Left ventricle myocardium superior (tissue), 1 donor: ENCODE measurements around the gene EGFR. TPM values are rescaled to one million over a fixed set of nuclear protein-coding genes. Genes with fewer than 3 reads are reported as not detected.
"Not testable (repeated sequence)": the region's sequence is repeated elsewhere in the genome, so short reads cannot be mapped to it uniquely, and the experiment has no call there.

Experiments
- ATAC-seq: fragments of 200-7000 bp; cut with Tn5 transposase; one replicate; pipeline ENCODE4 v1.9.1; 2020; ENCODE audit warnings: mild to moderate bottlenecking, moderate library complexity
- DNase-seq: peaks from one replicate; pipeline ENCODE4 v3.0.0-alpha.2; 2020
- intact Hi-C: fragments of 100-400 bp; cut with micrococcal nuclease; formaldehyde crosslinking; loops from one replicate; pipeline ENCODE4 v1.11.0; 2022
- total RNA-seq: library from RNA; stranded (reverse); fragmentation: NEBNext Ultra II Directional; extraction: Animal tissue kit (Norgen Biotek cat#: 25700); gene quantifications from one replicate; pipeline ENCODE4 v1.2.1, GENCODE V29; 2021
- donor health status: DM: no; HTN: yes; CAD: no; lungs with severe emphysema.

EGFR gene
- total RNA-seq, 1 donor from 2014 or later: 11.2 TPM

GRCh38 chr7:55032069-55032699 lies 13.4 kb downstream of the EGFR start:
- ATAC-seq (no peak), DNase-seq (no peak)
- intact Hi-C loops: no loop called here

- intact Hi-C loops: no loop called here
- DNase-seq (no peak), ATAC-seq (no peak)
These were observed 14.5 kb downstream of the EGFR start for GRCh38 chr7:55033236-55033846.

DNA sequence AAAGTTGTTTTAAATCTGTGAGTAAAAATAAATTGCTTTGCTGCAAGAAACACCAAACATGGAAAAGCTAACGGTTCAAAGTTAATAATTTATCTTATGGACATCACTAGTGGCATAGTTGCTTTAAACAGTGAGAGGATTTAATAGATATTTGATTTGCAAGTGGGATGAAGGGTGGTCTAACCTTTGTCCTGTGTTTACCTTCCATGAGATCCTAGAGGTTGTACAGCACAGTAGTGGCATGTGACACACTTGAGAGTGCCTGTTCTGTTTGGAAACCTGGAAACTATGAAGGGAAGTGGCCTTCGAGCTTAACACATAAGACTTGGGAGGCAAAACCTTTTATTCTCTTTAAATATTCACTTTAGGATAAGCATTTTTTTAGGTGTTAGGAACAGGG lies 16.0 kb downstream of the EGFR start:
- ATAC-seq (no peak), DNase-seq (no peak)
- intact Hi-C loops: no loop called here

GRCh38 chr7:55035410-55035809 lies 16.6 kb downstream of the EGFR start:
- intact Hi-C loops, DNase-seq, ATAC-seq: not testable (repeated sequence)

GRCh38 chr7:55036950-55037736 lies 18.3 kb downstream of the EGFR start:
- no peak for ATAC-seq
- intact Hi-C loops: no loop called here
- no peak for DNase-seq

DNA sequence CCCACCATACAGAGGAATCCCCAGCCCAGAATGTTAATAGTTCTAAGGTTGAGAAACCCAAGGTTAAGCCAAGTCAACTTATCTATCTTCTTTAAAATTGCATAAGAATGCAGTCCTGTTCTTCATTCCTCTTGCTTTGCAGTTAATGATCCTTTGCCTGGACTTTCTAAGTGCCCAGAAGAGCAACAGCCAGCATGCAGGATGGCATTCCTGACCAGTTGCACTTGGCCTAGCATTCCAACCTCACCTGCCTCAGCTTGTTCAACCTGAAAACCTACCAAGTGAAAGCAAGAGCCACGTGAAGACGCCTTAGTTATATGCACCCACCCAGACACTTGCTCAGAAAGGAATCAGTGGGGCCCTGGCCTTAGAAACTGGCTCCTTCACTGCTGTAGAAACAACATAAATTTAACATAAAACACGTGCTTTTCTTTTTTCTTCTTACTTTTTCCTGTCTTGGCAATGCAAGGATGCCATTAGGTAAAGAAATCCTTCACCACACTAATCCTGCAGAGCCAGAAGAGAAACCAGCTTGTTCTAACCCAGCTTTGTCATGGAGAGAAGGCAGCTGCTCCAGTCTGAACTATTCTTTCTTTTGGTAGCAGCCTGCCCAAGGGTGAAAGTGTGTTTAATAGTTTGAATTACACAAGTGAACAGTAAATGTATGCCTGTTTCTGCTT lies 25.0 kb downstream of the EGFR start:
- no peak for DNase-seq
- intact Hi-C loops: no loop called here
- ATAC-seq: no peak

DNA sequence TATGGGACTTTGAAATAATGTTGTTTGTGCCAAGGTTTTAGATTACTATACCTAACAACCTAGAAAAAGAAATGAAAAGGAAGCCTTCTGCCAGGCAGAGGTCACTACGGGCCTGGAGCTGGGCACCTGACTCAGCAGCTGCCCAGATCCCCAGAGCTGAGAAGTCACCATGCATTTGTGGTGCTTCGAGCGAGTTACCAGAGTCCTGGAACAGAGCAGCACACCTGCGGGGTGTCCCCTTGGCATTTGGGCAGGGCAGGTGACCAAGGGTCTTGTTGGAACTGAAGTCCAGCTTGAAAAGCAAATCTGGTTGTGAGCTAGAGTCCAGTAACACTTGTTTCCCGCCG lies 25.5 kb downstream of the EGFR start:
- no peak for DNase-seq
- intact Hi-C loops: no loop called here
- ATAC-seq: no peak

DNA sequence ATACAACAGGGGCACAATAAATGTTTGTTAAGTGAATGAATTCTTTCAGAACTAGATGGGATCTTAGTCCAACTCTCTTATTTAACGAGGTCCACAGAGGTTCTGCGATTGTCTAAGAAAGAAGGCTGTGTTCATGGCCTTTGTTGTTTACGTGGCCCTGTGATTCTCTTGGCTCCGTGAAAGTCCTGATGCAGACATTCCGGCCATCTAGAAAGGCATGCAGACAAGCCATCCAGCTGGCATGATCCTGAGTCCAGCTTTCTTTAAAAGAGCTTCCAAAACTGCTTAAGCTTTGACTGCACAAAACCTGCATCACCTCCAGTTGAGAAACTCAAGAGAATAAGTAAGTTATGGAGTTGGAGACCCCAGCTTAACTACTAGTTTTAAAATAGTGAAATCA lies 26.0 kb downstream of the EGFR start:
- no peak for DNase-seq
- peak; percentile 40 for ATAC-seq
- intact Hi-C loops: no loop called here

GRCh38 chr7:55046582-55047342 lies 27.9 kb downstream of the EGFR start:
- DNase-seq (no peak), ATAC-seq (no peak)
- intact Hi-C loops: no loop called here

GRCh38 chr7:55048221-55048859 lies 29.5 kb downstream of the EGFR start:
- DNase-seq (no peak), ATAC-seq (peak; percentile 80)
- intact Hi-C loops: no loop called here

GRCh38 chr7:55050281-55050680 lies 31.5 kb downstream of the EGFR start:
- DNase-seq (no peak), ATAC-seq (no peak)
- intact Hi-C loops: no loop called here

DNA sequence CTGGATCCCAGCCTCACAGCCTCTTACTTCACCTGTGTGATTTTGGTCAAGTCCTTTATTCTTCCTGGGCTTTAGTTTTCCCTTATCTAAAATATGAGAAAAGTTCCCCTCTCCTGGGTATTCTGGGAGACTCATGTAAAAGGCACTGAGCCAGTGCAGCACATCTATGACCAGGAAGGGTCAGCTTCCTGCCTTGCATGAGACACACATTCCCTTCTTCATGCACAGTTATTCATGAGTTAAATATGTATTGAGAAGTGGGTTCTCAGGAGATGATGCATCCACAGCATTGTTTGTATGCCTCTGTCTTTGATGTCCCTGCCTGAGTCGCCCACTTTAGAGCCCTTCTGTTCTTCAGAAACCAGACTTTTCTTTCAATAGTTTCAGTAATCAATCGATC lies 33.3 kb downstream of the EGFR start:
- ATAC-seq (no peak), DNase-seq (no peak)
- intact Hi-C loops: no loop called here

DNA sequence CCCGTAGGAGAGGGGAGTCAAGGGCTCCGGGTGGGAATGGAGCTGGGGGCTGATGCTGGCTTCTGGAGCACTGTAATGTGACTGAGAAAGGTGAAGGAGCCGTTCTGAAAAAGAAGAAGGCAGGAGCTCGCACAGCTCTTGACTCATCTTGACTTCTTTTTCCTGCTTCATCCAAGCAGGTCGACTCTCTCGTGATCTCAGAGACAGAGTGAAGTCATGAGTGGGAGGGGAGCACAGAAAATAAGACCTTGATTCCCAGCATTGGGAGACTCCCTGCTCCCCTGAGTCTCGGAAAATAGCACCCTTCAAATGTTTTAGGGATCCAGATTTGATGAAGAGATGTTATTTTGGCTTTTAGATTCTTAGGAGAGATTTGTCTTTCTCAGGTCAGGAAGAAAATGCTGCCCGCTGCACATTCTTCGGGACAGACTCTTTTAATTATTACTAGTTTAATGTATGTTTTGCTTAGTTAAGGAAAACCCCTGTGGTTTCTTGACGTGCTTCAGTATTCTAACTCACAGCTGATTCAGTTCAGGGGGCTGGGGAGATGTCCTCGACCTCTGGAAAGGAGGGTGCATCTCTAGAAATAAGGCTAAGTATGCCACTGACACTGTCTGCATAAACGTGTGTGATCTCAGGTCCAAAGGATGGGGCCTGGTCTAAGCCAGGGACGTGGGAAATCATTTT lies 34.1 kb downstream of the EGFR start:
- no peak for DNase-seq
- ATAC-seq: no peak
- intact Hi-C loops: no loop called here

GRCh38 chr7:55053651-55054571 lies 35.1 kb downstream of the EGFR start:
- peak; percentile 11 for ATAC-seq
- no peak for DNase-seq
- intact Hi-C loops: no loop called here

GRCh38 chr7:55054758-55055157 lies 35.9 kb downstream of the EGFR start:
- ATAC-seq: no peak
- DNase-seq: no peak
- intact Hi-C loops: no loop called here

DNA sequence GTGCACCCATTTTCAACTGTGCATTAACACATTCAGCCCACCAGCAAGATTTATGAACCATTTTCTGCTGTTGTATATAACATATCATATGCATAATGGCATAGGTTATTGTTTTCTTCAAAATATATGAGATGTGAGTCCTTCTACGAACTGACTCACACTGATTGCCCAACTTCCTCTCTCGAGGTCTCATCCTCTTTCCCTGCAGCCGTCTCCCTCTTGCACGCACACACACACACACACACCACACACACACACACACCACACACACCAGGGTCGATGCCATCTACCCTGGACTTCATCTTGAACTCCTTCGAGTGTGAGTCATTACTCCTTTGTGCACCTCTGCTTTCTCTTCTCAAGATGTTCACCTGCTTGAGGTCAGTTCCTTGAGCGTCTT lies 36.7 kb downstream of the EGFR start:
- ATAC-seq: peak; percentile 14
- intact Hi-C loops: no loop called here
- no peak for DNase-seq

GRCh38 chr7:55056068-55056467 lies 37.3 kb downstream of the EGFR start:
- ATAC-seq: no peak

More at GRCh38 chr7:55056068-55056467, 37.3 kb downstream of the EGFR start:
- no peak for DNase-seq
- intact Hi-C loops: no loop called here
